H1 (cell line): Measurements from ENCODE around the gene MYH16. TPM values are rescaled to one million over a fixed set of nuclear protein-coding genes. Genes with fewer than 3 reads are reported as not detected.

Experiments
- CTCF ChIA-PET: fragments of 300-600 bp; sonication (Branson Sonifier 250); formaldehyde crosslinking; loops from one replicate; lab custom pipeline; 2021; ENCODE audit not compliant: partially characterized antibody; lab: Charles Lee
- POLR2A ChIA-PET: fragments of 300-600 bp; sonication (Branson Sonifier 250); formaldehyde crosslinking; loops from one replicate; lab custom pipeline; 2021; ENCODE audit warnings: inconsistent platforms; ENCODE audit not compliant: partially characterized antibody; lab: Charles Lee
- DNase-seq, 2 experiments: peaks; one replicate each; pipeline versions ENCODE4 v3.0.0 to v3.0.0-alpha.2; 2010 to 2022; ENCODE audit warnings: low spot score in 2 of 2, low read depth in 1 of 2, mixed read lengths in 1 of 2
- FAIRE-seq: peaks from 2 replicates; lab custom pipeline; 2011; peaks lifted over from hg19 to GRCh38; lab: Jason Lieb, UNC
- H2AFZ ChIP-seq: 2 replicates; pipeline ENCODE4 v1.8.1; 2012; ENCODE audit warnings: low read length, inconsistent platforms
- H2AK5ac ChIP-seq: 2 replicates; pipeline ENCODE4 v1.6.1; 2013; ENCODE audit warnings: low read depth, low read length
- H2BK120ac ChIP-seq: replicated peaks from 2 replicates; pipeline ENCODE3; 2013; ENCODE audit warnings: low read depth, low read length, inconsistent platforms
- H2BK12ac ChIP-seq: 2 replicates; pipeline ENCODE4 v1.6.1; 2013; ENCODE audit warnings: low read depth, low read length
- H2BK15ac ChIP-seq: 2 replicates; pipeline ENCODE4 v1.6.1; 2013; ENCODE audit warnings: low read length
- H2BK20ac ChIP-seq: 2 replicates; pipeline ENCODE4 v1.6.1; 2013; ENCODE audit warnings: low read length
- H2BK5ac ChIP-seq: 2 replicates; pipeline ENCODE4 v1.6.1; 2013; ENCODE audit warnings: low read depth, low read length
- H3K14ac ChIP-seq: 2 replicates; pipeline ENCODE4 v1.6.1; 2013; ENCODE audit warnings: inconsistent platforms; ENCODE audit not compliant: insufficient read length
- H3K18ac ChIP-seq: 2 replicates; pipeline ENCODE4 v1.6.1; 2013; ENCODE audit warnings: low read length; ENCODE audit errors: extremely low read depth
- H3K23ac ChIP-seq: 2 replicates; pipeline ENCODE4 v1.6.1; 2013; ENCODE audit warnings: inconsistent platforms; ENCODE audit not compliant: insufficient read length
- H3K23me2 ChIP-seq: 2 replicates; pipeline ENCODE4 v1.6.1; 2013; ENCODE audit warnings: low read depth, low read length
- H3K27ac ChIP-seq: 2 replicates; pipeline ENCODE4 v1.6.1; 2011; ENCODE audit warnings: low read depth, low read length, inconsistent platforms
- H3K27me3 ChIP-seq, 4 experiments: replicated peaks in 1 of 4; 1 replicate in 1 of 4; 2 replicates in 3 of 4; pipeline versions ENCODE4 v1.6.1 to v1.8.1; 2011 to 2013; ENCODE audit warnings: low read length in 3 of 4, mild to moderate bottlenecking in 3 of 4, inconsistent platforms in 2 of 4, mixed read lengths in 2 of 4, moderate library complexity in 1 of 4; ENCODE audit not compliant: control insufficient read depth in 3 of 4, insufficient read depth in 3 of 4; ENCODE audit errors: extremely low read depth in 1 of 4
- H3K36me3 ChIP-seq, 4 experiments: 2 replicates each; pipeline versions ENCODE4 v1.6.1 to v1.8.1; 2011 to 2013; ENCODE audit warnings: mild to moderate bottlenecking in 4 of 4, low read length in 3 of 4, moderate library complexity in 2 of 4, control low read depth in 1 of 4, inconsistent platforms in 1 of 4; ENCODE audit not compliant: insufficient read depth in 4 of 4, control insufficient read depth in 2 of 4
- H3K4ac ChIP-seq: replicated peaks from 2 replicates; pipeline ENCODE3; 2013; ENCODE audit warnings: low read length, low read depth, mixed read lengths, inconsistent platforms; ENCODE audit not compliant: insufficient read length
- H3K4me1 ChIP-seq, 4 experiments: replicated peaks in 1 of 4; 1 replicate in 1 of 4; 2 replicates in 3 of 4; pipeline versions ENCODE4 v1.6.1 to v1.8.1; 2011 to 2013; ENCODE audit warnings: low read length in 3 of 4, inconsistent platforms in 2 of 4, mixed read lengths in 1 of 4; ENCODE audit not compliant: insufficient read depth in 4 of 4, control insufficient read depth in 3 of 4
- H3K4me2 ChIP-seq, 2 experiments: 2 replicates each; pipeline versions ENCODE4 v1.6.1 to v1.8.1; 2011 to 2013; ENCODE audit warnings: low read depth in 2 of 2, low read length in 2 of 2, control low read depth in 1 of 2, inconsistent platforms in 1 of 2, mild to moderate bottlenecking in 1 of 2; ENCODE audit not compliant: insufficient read depth in 1 of 2
- H3K4me3 ChIP-seq, 4 experiments: fragments of 200-600, 300-600 bp in 1 of 4; sonication (generic), shearing (Covaris generic), sonication (Bioruptor Twin) in 1 of 4; 2 replicates each; pipeline versions ENCODE4 v1.5.1 to v1.8.1; 2011 to 2016; ENCODE audit warnings: low read length in 4 of 4, low read depth in 3 of 4, control low read depth in 2 of 4, inconsistent platforms in 2 of 4, mild to moderate bottlenecking in 2 of 4, mixed read lengths in 1 of 4, moderate library complexity in 1 of 4; ENCODE audit not compliant: insufficient read depth in 2 of 4; ENCODE audit errors: extremely low read depth in 1 of 4
- H3K56ac ChIP-seq: replicated peaks from 2 replicates; pipeline ENCODE3; 2013; ENCODE audit warnings: low read depth, mild to moderate bottlenecking, mixed read lengths, low read length, inconsistent platforms; ENCODE audit not compliant: insufficient read length
- H3K79me1 ChIP-seq: 2 replicates; pipeline ENCODE4 v1.6.1; 2013; ENCODE audit warnings: low read depth, low read length, control low read depth
- H3K79me2 ChIP-seq, 2 experiments: 2 replicates each; pipeline versions ENCODE4 v1.6.1 to v1.8.1; 2012 to 2013; ENCODE audit warnings: low read length in 2 of 2, mild to moderate bottlenecking in 2 of 2, inconsistent platforms in 1 of 2; ENCODE audit not compliant: insufficient read depth in 2 of 2, control insufficient read depth in 1 of 2
- H3K9ac ChIP-seq, 4 experiments: replicated peaks in 1 of 4; 1 replicate in 1 of 4; 2 replicates in 3 of 4; pipeline versions ENCODE4 v1.6.1 to v1.8.1; 2011 to 2013; ENCODE audit warnings: low read depth in 3 of 4, low read length in 3 of 4, control low read depth in 2 of 4, mild to moderate bottlenecking in 2 of 4, moderate library complexity in 2 of 4, inconsistent platforms in 1 of 4; ENCODE audit errors: extremely low read depth in 1 of 4
- H3K9me3 ChIP-seq, 2 experiments: 2 replicates each; pipeline versions ENCODE4 v1.6.1 to v1.8.1; 2012 to 2013; ENCODE audit warnings: mild to moderate bottlenecking in 2 of 2, moderate library complexity in 2 of 2, control low read depth in 1 of 2, inconsistent platforms in 1 of 2, low read depth in 1 of 2, low read length in 1 of 2, mixed read lengths in 1 of 2; ENCODE audit not compliant: insufficient read depth in 2 of 2
- H4K20me1 ChIP-seq, 2 experiments: replicated peaks in 1 of 2; 2 replicates each; pipeline versions ENCODE3 to v1.8.1; 2011 to 2013; ENCODE audit warnings: inconsistent platforms in 2 of 2, low read length in 2 of 2, mild to moderate bottlenecking in 1 of 2; ENCODE audit not compliant: insufficient read depth in 2 of 2, control insufficient read depth in 1 of 2
- H4K5ac ChIP-seq: 2 replicates; pipeline ENCODE4 v1.6.1; 2013; ENCODE audit warnings: low read length, low read depth, mixed read lengths, inconsistent platforms; ENCODE audit not compliant: insufficient read length
- H4K8ac ChIP-seq: 2 replicates; pipeline ENCODE4 v1.8.0; 2013; ENCODE audit warnings: mild to moderate bottlenecking, moderate library complexity, low read length, inconsistent platforms; ENCODE audit not compliant: insufficient read depth; ENCODE audit errors: extremely low read depth
- H4K91ac ChIP-seq: replicated peaks from 2 replicates; pipeline ENCODE3; 2013; ENCODE audit warnings: low read length, mixed read lengths, inconsistent platforms; ENCODE audit not compliant: insufficient read length
- CTBP2 ChIP-seq: IDR thresholded peaks from 2 replicates; pipeline ENCODE4 v1.7.0; 2011; ENCODE audit warnings: borderline replicate concordance, mild to moderate bottlenecking, moderate library complexity, mixed read lengths, low read length; ENCODE audit not compliant: insufficient read depth, insufficient read length
- WGBS, 2 experiments: shearing (Covaris generic) in 1 of 2; methylation state at CpG; one replicate each; pipeline versions ENCODE4 v1.1.6 to v1.1.7; 2013 to 2015; ENCODE audit warnings: low lambda C conversion rate in 2 of 2, mixed read lengths in 2 of 2, inconsistent platforms in 1 of 2, low coverage in 1 of 2, missing lambda C conversion rate in 1 of 2; ENCODE audit not compliant: insufficient replicate concordance in 2 of 2, insufficient coverage in 1 of 2, insufficient read length in 1 of 2; ENCODE audit errors: extremely low coverage in 1 of 2, missing lambda C conversion rate in 1 of 2; 5-methylcytosine and 5-hydroxymethylcytosine counted together
- polyA plus RNA-seq, 7 experiments: library from polyadenylated mRNA; depleted of rRNA in 3 of 7; stranded (reverse) in 5 of 7; unstranded in 2 of 7; fragments of >200 nt in 5 of 7; fragments of 200-250 nt in 2 of 7; gene quantifications; 1 replicate in 5 of 7; 2 replicates in 1 of 7; 4 replicates in 1 of 7; pipeline versions ENCODE4 v1.2.1 to v1.2.3, GENCODE V29; 2011 to 2013; ENCODE audit warnings: missing spikeins in 2 of 7, mixed read lengths in 2 of 7
- total RNA-seq: library from RNA; stranded (reverse); fragmentation: NEBNext Ultra II Directional; extraction: Animal tissue kit (Norgen Biotek cat#: 25700); gene quantifications from 2 replicates; pipeline ENCODE4 v1.2.1, GENCODE V29; 2021

The MYH16 gene
- total and polyA plus RNA-seq, 2 of the 8 experiments (the other 6 are each of a cell fraction or from before 2014, with no cell fraction given) = not detected

- Histone ChIP-seq H3K9me3 (no peaks in the 10 kb centered on the region), H2AFZ (no peak overlapping the region), H3K79me2 (no peaks in the 10 kb centered on the region), H4K5ac (no peak overlapping the region), H3K4me1 (no peaks in the 10 kb centered on the region), H4K8ac (peak overlapping the region; percentile 35; the same call in 1 of the 2 replicates), H3K18ac (no peak overlapping the region), H2AK5ac (no peak overlapping the region), H2BK5ac (no peak overlapping the region), H3K23me2 (no peaks in the 10 kb centered on the region), H3K4me2 (no peak overlapping the region), H2BK15ac (no peak overlapping the region), H3K9ac (no peak overlapping the region), H3K23ac (no peak overlapping the region), H3K14ac (no peak overlapping the region), H2BK20ac (no peak overlapping the region), H4K20me1 (no peaks in the 10 kb centered on the region), H4K91ac (no peak overlapping the region), H2BK120ac (no peak overlapping the region), H3K27ac (no peak overlapping the region), H3K4ac (no peak overlapping the region), H3K36me3 (no peaks in the 10 kb centered on the region), H3K4me3 (no peak overlapping the region), H3K79me1 (no peaks in the 10 kb centered on the region), H2BK12ac (no peak overlapping the region), H3K27me3 (no peaks in the 10 kb centered on the region), H3K56ac (no peak overlapping the region)
- ChIA-PET POLR2A (interaction anchor here (0.6 kb wide), 1 partner anchor 10 kb away, joined by 3 read pairs; no protein-coding TSS in a partner anchor), CTCF (interaction anchor here (0.6 kb wide), 1 partner anchor 122 kb away, joined by 3 read pairs; no protein-coding TSS in a partner anchor)
- TF ChIP-seq CTBP2 = no peak
- no peak for DNase-seq
- FAIRE-seq = no peak
- 84% methylated on average over 4 of the region's 4 CpGs; no CpG with 5 or more reads in 1 of the 2 experiments for WGBS, 2 experiments
Observed at GRCh38 chr7:99229234-99229633, 43.4 kb upstream of the MYH16 start.
